Middle frontal gyrus (tissue), 1 donor: ENCODE measurements around the gene CANX.
"Not testable (repeated sequence)": the region's sequence is repeated elsewhere in the genome, so short reads cannot be mapped to it uniquely, and the experiment has no call there.

Experiments
- DNase-seq: peaks from one replicate; pipeline ENCODE4 v3.0.0-alpha.2; 2015; ENCODE audit warnings: low spot score; ENCODE audit errors: extremely low spot score

CANX gene

GRCh38 chr5:179699616-179700237, 960 bp downstream of the CANX start:
- DNase-seq = no peak

DNA sequence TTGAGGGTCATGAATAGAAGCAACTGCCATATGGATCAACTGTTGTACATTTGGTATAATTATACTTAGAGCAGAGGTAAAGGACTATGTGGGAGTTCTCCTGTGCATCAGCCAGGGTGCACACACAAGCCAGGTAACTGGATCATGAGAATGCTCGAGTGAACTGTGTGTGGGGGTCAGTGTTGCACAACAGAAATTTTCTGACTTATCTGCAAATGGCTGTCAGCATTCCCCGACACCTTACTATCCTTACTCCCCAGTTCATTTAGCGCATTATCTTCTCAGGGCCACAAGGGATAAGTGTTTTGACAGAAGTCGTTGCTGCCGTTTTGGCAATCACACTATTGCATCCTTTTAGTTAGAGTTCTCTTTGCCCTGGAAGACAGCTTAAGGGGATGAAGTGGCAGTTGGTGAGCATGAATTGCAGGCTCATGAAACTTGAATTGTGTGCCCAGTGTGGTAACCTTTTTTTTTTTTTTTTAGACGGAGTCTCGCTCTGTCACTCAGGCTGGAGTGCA, 1.7 kb downstream of the CANX start:
- no peak for DNase-seq

DNA sequence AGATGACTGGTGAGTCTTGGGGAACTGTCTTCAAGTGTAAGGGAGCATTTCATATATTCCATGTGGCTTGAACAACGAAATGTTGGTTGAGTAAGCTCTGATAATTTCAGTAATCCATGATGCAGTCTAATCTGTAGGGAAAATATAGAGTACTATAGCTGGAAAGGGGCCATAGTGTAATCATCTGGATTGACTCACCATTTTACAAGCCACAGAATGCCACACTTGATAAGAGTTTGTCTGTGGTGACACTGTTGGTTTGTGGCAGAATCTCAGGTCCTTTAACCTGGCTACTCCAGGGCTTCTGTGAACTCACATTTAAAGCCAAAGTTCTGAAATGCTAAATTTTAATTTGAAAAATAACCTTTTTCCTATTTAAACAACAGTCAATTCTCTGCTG, 17.5 kb downstream of the CANX start:
- no peak for DNase-seq

DNA sequence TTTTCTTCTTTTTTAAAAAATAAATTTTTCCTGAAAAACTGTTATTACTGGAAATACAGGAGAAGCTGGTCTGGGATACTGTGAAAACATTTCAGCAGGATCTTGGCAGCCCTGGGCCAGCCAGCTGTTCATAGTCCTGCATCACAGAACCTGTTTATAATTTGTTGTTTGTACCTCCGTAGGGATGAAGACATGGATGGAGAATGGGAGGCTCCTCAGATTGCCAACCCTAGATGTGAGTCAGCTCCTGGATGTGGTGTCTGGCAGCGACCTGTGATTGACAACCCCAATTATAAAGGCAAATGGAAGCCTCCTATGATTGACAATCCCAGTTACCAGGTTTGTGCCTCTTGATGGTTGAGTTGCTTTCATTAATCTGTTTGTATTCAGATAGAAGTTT, 21.5 kb downstream of the CANX start:
- no peak for DNase-seq

- no peak for DNase-seq
These were observed 25.4 kb downstream of the CANX start for GRCh38 chr5:179724163-179724562.

- DNase-seq = no peak
These were observed 28.3 kb downstream of the CANX start for GRCh38 chr5:179727106-179727505.

- DNase-seq = no peak
These were observed 30.5 kb downstream of the CANX start for GRCh38 chr5:179729303-179729702.

DNA sequence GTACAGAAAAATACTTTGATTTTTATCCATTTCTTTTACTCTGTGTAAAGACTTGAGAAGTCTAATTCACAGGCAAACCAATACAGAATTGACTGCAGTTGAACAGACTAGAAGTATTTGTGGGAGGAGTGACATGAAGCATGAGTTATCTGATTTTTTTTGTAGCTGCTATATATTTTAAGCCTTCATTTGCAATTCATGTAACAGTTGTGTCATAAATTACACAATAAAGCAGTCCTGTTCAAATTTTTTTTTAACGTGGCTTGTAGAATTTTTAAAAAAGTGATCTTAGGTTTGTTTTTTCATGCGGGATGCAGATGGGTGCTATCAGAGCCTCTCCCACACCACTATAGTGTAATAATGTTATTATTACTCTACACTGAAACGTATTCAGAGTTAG, 31.0 kb downstream of the CANX start:
- DNase-seq = no peak

GRCh38 chr5:179730356-179730755, 31.6 kb downstream of the CANX start:
- DNase-seq = no peak

DNA sequence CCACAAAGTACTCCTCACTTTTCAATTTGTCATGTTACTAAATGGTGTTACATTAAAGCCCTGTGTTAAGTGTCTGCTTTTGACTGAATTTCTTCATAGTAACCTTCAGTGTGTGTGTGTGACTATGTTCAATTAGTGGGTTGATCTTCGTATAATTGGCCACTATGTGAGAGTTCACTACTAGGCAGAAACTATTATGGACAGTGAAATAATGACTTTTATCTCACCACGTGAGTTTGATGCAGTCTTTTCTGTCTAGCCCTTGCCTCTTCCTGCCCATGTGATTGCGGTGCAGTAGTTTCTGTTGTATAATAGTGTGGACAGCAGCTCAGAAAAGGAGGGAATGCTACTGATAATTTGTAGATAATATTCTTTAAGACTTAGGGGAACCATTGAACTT, 32.1 kb downstream of the CANX start:
- no peak for DNase-seq

DNA sequence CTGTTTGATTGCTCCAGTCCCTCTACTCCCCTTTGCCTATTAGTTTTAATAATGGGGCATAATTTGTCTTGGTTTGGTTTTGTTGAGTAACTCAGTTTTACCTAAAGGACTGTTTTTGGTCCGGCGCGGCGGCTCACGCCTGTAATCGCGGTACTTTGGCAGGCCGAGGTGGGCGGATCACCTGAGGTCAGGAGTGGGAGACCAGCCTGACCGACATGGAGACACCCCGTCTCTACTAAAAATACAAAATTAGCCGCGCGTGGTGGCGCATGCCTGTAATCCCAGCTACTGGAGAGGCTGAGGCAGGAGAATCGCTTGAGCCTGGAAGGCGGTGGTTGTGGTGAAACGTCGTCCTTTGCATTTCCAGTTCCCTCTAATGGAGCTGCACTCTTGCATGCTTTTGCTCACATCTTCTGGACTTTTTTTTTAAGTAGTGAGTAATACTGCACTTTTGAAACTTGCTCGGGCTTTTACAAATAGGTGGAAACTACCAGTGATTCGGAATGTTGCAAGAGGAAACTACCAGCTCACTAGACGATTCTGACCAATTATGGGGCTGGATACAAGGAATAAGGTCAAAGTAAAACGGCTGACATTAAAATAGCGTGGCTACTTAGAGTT, 33.1 kb downstream of the CANX start:
- DNase-seq = no peak

- peak; percentile 100 for DNase-seq
These were observed 33.7 kb downstream of the CANX start, which contains the start of gene MAML1 for GRCh38 chr5:179732412-179732917. TSS of gene MAML1 (plus strand) at chr5:179732822. CDS start at chr5:179733113, 291 bp downstream.

GRCh38 chr5:179732918-179733771, 34.4 kb downstream of the CANX start:
- no peak for DNase-seq

GRCh38 chr5:179733772-179734126, 35.0 kb downstream of the CANX start:
- no peak for DNase-seq

DNA sequence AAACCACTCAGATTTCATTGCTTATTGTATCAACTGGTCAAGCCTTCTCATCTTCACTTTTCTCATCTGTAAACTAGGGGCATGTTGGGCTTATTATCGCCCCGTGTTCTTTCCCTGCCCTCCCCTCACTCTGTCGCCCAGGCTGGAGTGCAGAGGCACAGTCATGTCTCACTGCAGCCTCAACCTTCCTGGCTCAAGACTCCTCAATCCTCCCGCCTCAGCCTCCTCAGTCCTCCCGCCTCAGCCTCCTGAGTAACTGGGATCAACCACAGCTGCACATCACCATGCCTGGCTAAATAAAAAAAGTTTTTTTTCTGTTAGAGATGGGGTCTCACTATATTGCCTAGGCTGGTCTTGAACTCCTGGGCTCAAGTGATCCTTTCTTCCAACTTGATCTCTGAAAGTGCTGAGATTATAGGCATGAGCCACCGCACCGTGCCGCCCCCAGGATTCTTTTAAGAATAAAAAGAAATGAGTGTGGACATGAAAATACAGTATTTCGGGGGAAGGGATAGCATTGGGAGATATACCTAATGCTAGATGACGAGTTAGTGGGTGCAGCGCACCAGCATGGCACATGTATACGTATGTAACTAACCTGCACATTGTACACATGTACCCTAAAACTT, 35.9 kb downstream of the CANX start:
- no peak for DNase-seq

- no peak for DNase-seq
These were observed 40.0 kb downstream of the CANX start for GRCh38 chr5:179738742-179739141.

DNA sequence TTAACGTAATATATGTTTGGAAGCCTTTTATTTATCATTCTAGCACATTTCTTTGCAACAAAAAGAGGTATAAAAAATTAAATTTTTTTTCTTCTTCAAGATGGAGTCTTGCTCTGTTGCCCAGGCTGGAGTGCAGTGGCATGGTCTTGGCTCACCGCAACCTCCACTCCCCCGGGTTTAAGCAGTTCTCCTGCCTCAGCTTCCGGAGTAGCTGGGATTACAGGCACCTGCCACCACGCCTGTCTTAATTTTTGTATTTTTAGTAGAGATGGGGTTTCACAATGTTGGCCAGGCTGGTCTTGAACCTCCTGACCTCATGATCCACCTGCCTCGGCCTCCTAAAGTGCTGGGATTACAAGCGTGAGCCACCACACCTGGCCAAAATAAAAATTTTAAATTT, 45.3 kb downstream of the CANX start:
- DNase-seq = not testable (repeated sequence)

- DNase-seq = no peak
These were observed 48.1 kb downstream of the CANX start for GRCh38 chr5:179746872-179747271.

- DNase-seq = no peak
These were observed 49.0 kb downstream of the CANX start for GRCh38 chr5:179747811-179748210.

- DNase-seq = no peak
These were observed 51.2 kb downstream of the CANX start for GRCh38 chr5:179749857-179750508.

DNA sequence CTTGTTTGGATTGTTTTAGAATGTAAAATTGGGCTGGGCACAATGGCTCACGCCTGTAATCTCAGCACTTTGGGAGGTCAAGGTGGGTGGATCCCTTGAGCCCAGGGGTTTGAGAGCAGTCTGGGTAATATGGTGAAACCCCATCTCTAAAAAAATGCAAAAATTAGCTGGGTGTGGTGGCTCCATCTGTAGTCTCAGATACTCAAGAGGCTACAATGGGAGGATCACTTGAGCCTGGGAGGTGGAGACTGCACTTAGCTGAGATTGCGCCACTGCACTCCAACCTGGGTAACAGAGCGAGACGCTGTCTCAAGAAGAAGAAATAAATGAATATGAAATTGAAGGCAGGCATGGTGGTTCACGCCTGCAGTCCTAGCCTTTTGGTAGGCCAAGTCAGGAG, 55.2 kb downstream of the CANX start:
- no peak for DNase-seq
